ENCODE data around the gene ENOPH1.
"Not testable (repeated sequence)": the region's sequence is repeated elsewhere in the genome, so short reads cannot be mapped to it uniquely, and the experiment has no call there.

The ENOPH1 gene

GRCh38 chr4:82388405-82388804 is 42.0 kb upstream of the ENOPH1 start:
- no peak overlapping the region for H3K4me3 ChIP-seq (ENCODE audit: low read depth, low read length)
- TF ChIP-seq, protein P1, sequence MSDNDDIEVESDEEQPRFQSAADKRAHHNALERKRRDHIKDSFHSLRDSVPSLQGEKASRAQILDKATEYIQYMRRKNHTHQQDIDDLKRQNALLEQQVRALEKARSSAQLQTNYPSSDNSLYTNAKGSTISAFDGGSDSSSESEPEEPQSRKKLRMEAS (IDR thresholded peaks at IDR 0.05; ENCODE audit: low read depth, low read length), result no peak
- TF ChIP-seq, protein P2, sequence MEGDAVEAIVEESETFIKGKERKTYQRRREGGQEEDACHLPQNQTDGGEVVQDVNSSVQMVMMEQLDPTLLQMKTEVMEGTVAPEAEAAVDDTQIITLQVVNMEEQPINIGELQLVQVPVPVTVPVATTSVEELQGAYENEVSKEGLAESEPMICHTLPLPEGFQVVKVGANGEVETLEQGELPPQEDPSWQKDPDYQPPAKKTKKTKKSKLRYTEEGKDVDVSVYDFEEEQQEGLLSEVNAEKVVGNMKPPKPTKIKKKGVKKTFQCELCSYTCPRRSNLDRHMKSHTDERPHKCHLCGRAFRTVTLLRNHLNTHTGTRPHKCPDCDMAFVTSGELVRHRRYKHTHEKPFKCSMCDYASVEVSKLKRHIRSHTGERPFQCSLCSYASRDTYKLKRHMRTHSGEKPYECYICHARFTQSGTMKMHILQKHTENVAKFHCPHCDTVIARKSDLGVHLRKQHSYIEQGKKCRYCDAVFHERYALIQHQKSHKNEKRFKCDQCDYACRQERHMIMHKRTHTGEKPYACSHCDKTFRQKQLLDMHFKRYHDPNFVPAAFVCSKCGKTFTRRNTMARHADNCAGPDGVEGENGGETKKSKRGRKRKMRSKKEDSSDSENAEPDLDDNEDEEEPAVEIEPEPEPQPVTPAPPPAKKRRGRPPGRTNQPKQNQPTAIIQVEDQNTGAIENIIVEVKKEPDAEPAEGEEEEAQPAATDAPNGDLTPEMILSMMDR (IDR thresholded peaks at IDR 0.05; ENCODE audit: low read depth, low read length), result peak; percentile 4
- no peak for DNase-seq (ENCODE audit: low read depth)

DNA sequence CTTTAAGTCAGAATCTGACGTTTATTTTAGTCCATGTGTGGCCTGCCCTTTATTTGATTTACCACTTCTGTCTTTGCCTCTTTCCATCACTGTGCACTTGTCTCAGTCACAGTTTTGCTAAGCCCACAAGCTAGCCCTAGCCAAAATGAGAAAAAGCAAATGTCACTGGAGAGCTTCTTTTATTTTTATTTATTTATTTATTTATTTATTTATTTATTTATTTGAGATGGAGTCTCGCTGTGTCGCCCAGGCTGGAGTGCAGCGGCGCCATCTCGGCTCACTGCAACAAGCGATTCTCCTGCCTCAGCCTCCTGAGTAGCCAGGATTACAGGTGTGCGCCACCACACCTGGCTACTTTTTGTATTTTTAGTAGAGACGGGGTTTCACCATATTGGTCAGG is 40.3 kb upstream of the ENOPH1 start:
- H3K4me3 ChIP-seq (ENCODE audit: low read depth, low read length); DNase-seq (ENCODE audit: low read depth): not testable (repeated sequence)

DNA sequence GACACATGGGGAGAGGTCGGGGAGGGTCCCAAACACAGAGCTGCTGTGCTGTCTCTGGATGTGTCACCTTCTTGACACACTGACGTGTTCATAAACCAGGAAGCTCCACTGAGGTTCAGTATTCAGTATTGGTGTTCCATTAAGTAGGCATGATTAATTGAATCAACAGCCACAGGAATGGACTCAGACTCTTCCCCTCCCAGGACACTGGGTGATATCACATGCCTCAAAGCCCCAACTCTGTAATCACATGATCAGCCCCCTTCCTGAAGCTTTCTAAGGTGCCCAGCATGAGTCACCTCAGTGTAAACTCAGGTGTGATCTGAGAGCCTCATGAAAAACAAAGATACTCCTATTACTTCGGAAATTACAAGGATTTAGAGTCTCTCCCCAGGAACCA is 35.5 kb upstream of the ENOPH1 start:
- H3K4me3 ChIP-seq (ENCODE audit: low read depth, low read length), result no peak overlapping the region
- DNase-seq (ENCODE audit: low read depth), result no peak
- TF ChIP-seq MYC (IDR thresholded peaks at IDR 0.05; ENCODE audit: low read depth, low read length), result no peak
- TF ChIP-seq POLR2A (IDR thresholded peaks at IDR 0.05; ENCODE audit: extremely low read depth, insufficient read length), result no peak
- TF ChIP-seq, protein P1 (IDR thresholded peaks at IDR 0.05; ENCODE audit: low read depth, low read length), result no peak
- TF ChIP-seq, protein P2 (IDR thresholded peaks at IDR 0.05; ENCODE audit: low read depth, low read length), result no peak

DNA sequence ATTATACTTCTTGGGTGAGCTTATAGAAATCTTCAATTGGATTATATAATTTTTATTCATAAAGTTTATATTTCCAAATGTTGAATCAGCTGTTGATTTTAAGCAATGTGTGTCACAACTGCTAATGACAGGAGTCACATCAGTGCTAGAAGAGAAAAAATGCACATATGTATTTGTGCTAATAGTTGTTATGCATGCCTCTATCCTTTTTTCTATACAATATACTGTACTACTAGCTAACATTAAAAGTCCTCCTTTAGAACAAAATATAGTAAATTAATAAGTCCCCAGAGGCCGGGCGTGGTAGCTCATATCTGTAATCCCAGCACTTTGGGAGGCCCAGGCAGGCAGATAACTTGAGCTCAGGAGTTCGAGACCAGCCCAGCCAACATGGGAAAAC is 32.9 kb upstream of the ENOPH1 start:
- no peak for DNase-seq (ENCODE audit: low read depth)
- TF ChIP-seq MYC (IDR thresholded peaks at IDR 0.05; ENCODE audit: low read depth, low read length) (no peak), POLR2A (IDR thresholded peaks at IDR 0.05; ENCODE audit: extremely low read depth, insufficient read length) (no peak)
- TF ChIP-seq, protein P1 (IDR thresholded peaks at IDR 0.05; ENCODE audit: low read depth, low read length), result no peak
- TF ChIP-seq, protein P2 (IDR thresholded peaks at IDR 0.05; ENCODE audit: low read depth, low read length), result no peak
- H3K4me3 ChIP-seq (ENCODE audit: low read depth, low read length), result no peak overlapping the region

DNA sequence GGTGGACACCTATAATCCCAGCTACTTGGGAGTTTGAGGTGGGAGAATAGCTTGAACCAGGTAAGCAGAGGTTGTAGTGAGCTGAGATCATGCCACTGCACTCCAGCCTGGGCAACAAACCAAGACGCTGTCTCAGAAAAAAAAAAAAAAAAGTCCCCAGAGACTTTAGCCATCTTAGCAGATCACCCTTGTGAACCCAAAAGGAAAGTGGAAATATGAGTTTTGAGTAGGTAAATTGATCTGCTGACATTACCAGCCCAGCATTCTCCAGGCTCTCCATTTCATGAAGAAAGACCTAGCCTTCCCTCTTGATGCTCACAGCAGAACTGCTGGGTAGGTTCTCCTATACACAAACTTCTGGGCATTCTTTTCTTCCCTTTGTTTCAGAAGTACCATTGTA is 32.1 kb upstream of the ENOPH1 start:
- TF ChIP-seq, protein P1 (IDR thresholded peaks at IDR 0.05; ENCODE audit: low read depth, low read length), result no peak
- TF ChIP-seq, protein P2 (IDR thresholded peaks at IDR 0.05; ENCODE audit: low read depth, low read length), result no peak
- TF ChIP-seq POLR2A (IDR thresholded peaks at IDR 0.05; ENCODE audit: extremely low read depth, insufficient read length) (no peak), MYC (IDR thresholded peaks at IDR 0.05; ENCODE audit: low read depth, low read length) (no peak)
- no peak overlapping the region for H3K4me3 ChIP-seq (ENCODE audit: low read depth, low read length)
- no peak for DNase-seq (ENCODE audit: low read depth)

- no peak overlapping the region for H3K4me3 ChIP-seq (ENCODE audit: low read depth, low read length)
- TF ChIP-seq, protein P1 (IDR thresholded peaks at IDR 0.05; ENCODE audit: low read depth, low read length), result no peak
- TF ChIP-seq POLR2A (IDR thresholded peaks at IDR 0.05; ENCODE audit: extremely low read depth, insufficient read length), result no peak
- TF ChIP-seq MYC (IDR thresholded peaks at IDR 0.05; ENCODE audit: low read depth, low read length), result no peak
- TF ChIP-seq, protein P2 (IDR thresholded peaks at IDR 0.05; ENCODE audit: low read depth, low read length), result no peak
- no peak for DNase-seq (ENCODE audit: low read depth)
These were observed 28.8 kb upstream of the ENOPH1 start for GRCh38 chr4:82401600-82401999.
